Right atrium auricular region (tissue), 2 donors: Measurements from ENCODE around the gene HLA-DPB1. TPM values are rescaled to one million over a fixed set of nuclear protein-coding genes. Genes with fewer than 3 reads are reported as not detected.

Source experiments
- DNase-seq: peaks from one replicate; pipeline ENCODE4 v3.0.0-alpha.2; 2019; ENCODE audit warnings: low spot score
- H3K27ac ChIP-seq, 2 donors: fragments of 200-600 bp; sonication (generic); 1 replicate in 1 of 2; 2 replicates in 1 of 2; pipeline ENCODE4 v1.5.1; 2016 to 2019
- H3K27me3 ChIP-seq, 2 donors: fragments of 200-600 bp; sonication (generic); one replicate each; pipeline versions ENCODE4 v1.5.1 to v1.6.0; 2017 to 2019
- H3K36me3 ChIP-seq: fragments of 200-600 bp; sonication (generic); one replicate; pipeline ENCODE4 v1.5.1; 2016
- H3K4me1 ChIP-seq, 2 donors: fragments of 200-600 bp; sonication (generic); one replicate each; pipeline versions ENCODE4 v1.5.1 to v1.6.0; 2017 to 2019
- H3K4me3 ChIP-seq, 2 donors: fragments of 200-600 bp; sonication (generic); 1 replicate in 1 of 2; 2 replicates in 1 of 2; pipeline ENCODE4 v1.5.1; 2017 to 2019; ENCODE audit warnings: mild to moderate bottlenecking in 1 of 2, moderate library complexity in 1 of 2
- H3K9me3 ChIP-seq, 2 donors: fragments of 200-600 bp; sonication (generic); one replicate each; pipeline ENCODE4 v1.5.1; 2019
- total RNA-seq, 2 donors: library from RNA; depleted of rRNA; stranded (reverse); fragments of >200 nt; gene quantifications; one replicate each; pipeline ENCODE4 v1.1.0, GENCODE V29; 2016
- TF ChIP-seq, protein P1 (sequence below), 2 donors: fragments of 200-600 bp; sonication (generic); IDR thresholded peaks; one replicate each; pipeline ENCODE4 v1.5.1; 2019; ENCODE audit warnings: antibody characterized with exemption in 2 of 2

HLA-DPB1 gene
- total RNA-seq, 2 donors from 2014 or later = 22.0 to 76.7 TPM

GRCh38 chr6:33105916-33106871 is 30.4 kb downstream of the HLA-DPB1 start:
- no peak overlapping the region for H3K27ac ChIP-seq
- H3K4me3 ChIP-seq = no peak overlapping the region
- TF ChIP-seq, protein P1, sequence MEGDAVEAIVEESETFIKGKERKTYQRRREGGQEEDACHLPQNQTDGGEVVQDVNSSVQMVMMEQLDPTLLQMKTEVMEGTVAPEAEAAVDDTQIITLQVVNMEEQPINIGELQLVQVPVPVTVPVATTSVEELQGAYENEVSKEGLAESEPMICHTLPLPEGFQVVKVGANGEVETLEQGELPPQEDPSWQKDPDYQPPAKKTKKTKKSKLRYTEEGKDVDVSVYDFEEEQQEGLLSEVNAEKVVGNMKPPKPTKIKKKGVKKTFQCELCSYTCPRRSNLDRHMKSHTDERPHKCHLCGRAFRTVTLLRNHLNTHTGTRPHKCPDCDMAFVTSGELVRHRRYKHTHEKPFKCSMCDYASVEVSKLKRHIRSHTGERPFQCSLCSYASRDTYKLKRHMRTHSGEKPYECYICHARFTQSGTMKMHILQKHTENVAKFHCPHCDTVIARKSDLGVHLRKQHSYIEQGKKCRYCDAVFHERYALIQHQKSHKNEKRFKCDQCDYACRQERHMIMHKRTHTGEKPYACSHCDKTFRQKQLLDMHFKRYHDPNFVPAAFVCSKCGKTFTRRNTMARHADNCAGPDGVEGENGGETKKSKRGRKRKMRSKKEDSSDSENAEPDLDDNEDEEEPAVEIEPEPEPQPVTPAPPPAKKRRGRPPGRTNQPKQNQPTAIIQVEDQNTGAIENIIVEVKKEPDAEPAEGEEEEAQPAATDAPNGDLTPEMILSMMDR (IDR thresholded peaks at IDR 0.05) = no peak
- no peaks in the 10 kb centered on the region for H3K4me1 ChIP-seq
- H3K9me3 ChIP-seq = peaks cover 0 to 3% of the 10 kb centered on the region in 2 donors
- no peaks in the 10 kb centered on the region for H3K36me3 ChIP-seq
- H3K27me3 ChIP-seq = no peaks in the 10 kb centered on the region
- no peak for DNase-seq

- TF ChIP-seq, protein P1 (IDR thresholded peaks at IDR 0.05) = no peak
- Histone ChIP-seq H3K4me1 (no peaks in the 10 kb centered on the region), H3K27me3 (no peaks in the 10 kb centered on the region), H3K36me3 (no peaks in the 10 kb centered on the region), H3K9me3 (no peaks in the 10 kb centered on the region), H3K27ac (no peak overlapping the region), H3K4me3 (no peak overlapping the region)
- DNase-seq = no peak
Observed at GRCh38 chr6:33107641-33108040, 31.9 kb downstream of the HLA-DPB1 start.

GRCh38 chr6:33108307-33108706 is 32.5 kb downstream of the HLA-DPB1 start:
- no peaks in the 10 kb centered on the region for H3K36me3 ChIP-seq
- H3K4me3 ChIP-seq = no peak overlapping the region
- H3K4me1 ChIP-seq = no peaks in the 10 kb centered on the region
- no peaks in the 10 kb centered on the region for H3K9me3 ChIP-seq
- DNase-seq = no peak
- TF ChIP-seq, protein P1 (IDR thresholded peaks at IDR 0.05) = no peak
- H3K27ac ChIP-seq = no peak overlapping the region
- H3K27me3 ChIP-seq = no peaks in the 10 kb centered on the region

DNA sequence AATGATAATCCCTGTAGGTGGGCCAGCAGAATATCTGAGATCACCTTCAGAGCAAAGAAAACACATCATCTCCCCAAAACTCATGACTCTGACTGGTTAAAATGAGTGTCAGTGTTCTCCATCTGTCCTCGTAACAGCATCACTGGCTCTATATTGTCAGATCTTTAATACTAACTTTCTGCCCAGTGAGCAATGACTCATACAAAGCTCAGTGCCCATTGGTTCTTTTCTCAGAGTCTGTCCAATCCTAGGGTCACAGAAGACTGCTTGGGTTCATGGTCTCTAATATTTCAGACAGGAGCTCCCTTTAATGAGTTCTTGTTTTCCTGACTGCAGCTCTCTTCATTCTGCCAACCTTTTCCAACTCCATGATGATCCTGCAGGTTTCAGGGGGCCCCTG is 36.4 kb downstream of the HLA-DPB1 start:
- Histone ChIP-seq H3K4me1 (peaks cover 0 to 8% of the 10 kb centered on the region in 2 donors), H3K27ac (no peak overlapping the region), H3K27me3 (peaks cover 2 to 11% of the 10 kb centered on the region in 2 donors), H3K9me3 (no peaks in the 10 kb centered on the region), H3K4me3 (no peak overlapping the region), H3K36me3 (no peaks in the 10 kb centered on the region)
- no peak for DNase-seq
- TF ChIP-seq, protein P1 (IDR thresholded peaks at IDR 0.05) = no peak

- Histone ChIP-seq H3K27me3 (peaks cover 10 to 22% of the 10 kb centered on the region in 2 donors), H3K4me3 (no peak overlapping the region), H3K36me3 (no peaks in the 10 kb centered on the region), H3K27ac (no peak overlapping the region), H3K4me1 (peaks cover 0 to 10% of the 10 kb centered on the region in 2 donors), H3K9me3 (no peaks in the 10 kb centered on the region)
- DNase-seq = no peak
- TF ChIP-seq, protein P1 (IDR thresholded peaks at IDR 0.05) = no peak
Observed at GRCh38 chr6:33113755-33114154, 38.0 kb downstream of the HLA-DPB1 start.
